ENCODE data around the gene PAFAH1B1.
"Not testable (repeated sequence)": the region's sequence is repeated elsewhere in the genome, so short reads cannot be mapped to it uniquely, and the experiment has no call there.

PAFAH1B1 gene

DNA sequence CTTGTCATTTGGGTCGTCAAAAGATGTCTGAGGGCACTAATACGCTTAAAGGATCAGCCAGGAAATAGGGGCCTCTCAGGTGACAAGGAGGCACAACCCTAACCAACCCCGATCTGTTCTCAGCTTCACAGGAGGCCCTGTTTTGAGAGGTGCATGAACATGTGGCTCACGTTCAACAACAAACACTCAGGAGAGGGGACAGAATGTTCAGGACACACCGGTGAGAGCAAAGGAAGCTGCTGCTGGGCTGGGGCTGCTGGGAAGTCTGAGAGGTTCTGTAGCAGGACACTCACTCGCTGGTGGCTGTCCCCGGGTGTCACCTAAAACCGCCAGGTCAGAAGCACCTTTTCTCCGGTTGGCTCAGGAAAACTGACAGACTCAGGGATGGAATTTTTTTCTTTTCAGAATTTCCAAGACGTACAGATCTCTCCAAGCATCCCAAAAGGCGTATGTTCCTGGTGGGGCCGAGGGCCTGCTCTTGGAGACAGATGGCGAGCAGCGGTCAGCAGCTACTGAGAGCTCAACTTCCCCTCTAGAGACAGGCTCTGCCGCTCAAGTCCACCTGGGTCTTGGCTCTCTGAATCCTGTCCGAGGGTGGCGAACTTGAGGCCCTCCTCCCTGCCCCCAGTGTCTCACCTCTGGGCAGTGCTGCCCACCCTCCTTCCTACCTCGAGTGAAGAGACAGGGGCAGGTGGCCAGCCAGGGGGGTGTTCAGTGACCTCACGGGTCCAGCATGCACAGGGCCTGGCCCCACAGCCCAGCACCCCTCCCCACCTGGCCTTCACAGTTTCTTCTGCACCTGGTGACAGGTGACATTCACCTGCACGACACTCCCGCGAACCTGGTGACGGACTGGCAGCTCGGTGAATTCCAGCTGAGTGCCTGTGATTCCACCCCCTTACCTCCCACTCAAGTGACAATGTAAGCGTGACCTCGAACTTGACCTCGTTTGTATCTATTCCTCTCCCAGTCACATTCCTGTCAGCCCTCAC, 95.2 kb downstream of the PAFAH1B1 start:
- DNase-seq (ENCODE audit: low read depth in 1 of 2, low spot score in 1 of 2) = no peak

DNA sequence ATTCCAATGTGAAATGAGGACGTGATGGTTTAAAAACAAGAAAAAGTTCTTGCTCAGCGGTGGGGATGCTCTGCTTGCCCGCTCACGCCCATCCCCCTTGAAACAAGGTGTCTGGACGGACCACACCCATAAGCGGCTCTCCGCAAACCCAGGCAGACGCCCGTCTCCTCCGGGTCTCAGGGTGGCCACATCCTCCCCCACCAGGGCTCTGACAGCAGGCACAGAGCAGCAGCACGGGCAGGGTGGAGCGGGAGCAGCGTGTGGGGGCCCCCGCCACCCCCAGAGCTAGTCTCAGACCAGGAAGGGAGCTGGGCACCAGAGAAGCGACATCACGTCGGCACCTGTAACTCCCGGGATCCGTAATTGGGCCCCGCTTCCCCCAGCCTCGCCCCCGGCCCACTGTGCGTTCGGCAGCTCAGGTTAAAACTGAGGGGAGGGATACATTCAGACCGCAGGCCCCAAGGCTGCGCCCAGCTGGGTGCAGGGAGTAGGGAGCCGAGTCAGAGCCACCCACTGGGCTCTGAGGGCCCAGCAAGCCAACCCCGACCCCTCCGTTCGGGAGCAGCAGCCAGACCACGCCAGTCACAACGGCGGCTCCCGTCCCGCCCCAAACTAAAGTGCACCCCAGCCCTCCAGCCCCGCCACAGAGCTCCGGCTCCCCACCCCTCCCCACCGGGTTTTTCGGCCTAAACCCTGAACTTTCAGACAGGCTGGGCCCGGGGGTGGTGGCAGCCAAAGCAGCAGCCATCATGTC, 96.1 kb downstream of the PAFAH1B1 start:
- no peak for DNase-seq (ENCODE audit: low read depth in 1 of 2, low spot score in 1 of 2)

GRCh38 chr17:2690165-2691068, 97.0 kb downstream of the PAFAH1B1 start:
- no peak for DNase-seq (ENCODE audit: low read depth in 1 of 2, low spot score in 1 of 2)

- DNase-seq (ENCODE audit: low read depth in 1 of 2, low spot score in 1 of 2) = no peak
Measured at GRCh38 chr17:2691069-2691871, 97.8 kb downstream of the PAFAH1B1 start.

DNA sequence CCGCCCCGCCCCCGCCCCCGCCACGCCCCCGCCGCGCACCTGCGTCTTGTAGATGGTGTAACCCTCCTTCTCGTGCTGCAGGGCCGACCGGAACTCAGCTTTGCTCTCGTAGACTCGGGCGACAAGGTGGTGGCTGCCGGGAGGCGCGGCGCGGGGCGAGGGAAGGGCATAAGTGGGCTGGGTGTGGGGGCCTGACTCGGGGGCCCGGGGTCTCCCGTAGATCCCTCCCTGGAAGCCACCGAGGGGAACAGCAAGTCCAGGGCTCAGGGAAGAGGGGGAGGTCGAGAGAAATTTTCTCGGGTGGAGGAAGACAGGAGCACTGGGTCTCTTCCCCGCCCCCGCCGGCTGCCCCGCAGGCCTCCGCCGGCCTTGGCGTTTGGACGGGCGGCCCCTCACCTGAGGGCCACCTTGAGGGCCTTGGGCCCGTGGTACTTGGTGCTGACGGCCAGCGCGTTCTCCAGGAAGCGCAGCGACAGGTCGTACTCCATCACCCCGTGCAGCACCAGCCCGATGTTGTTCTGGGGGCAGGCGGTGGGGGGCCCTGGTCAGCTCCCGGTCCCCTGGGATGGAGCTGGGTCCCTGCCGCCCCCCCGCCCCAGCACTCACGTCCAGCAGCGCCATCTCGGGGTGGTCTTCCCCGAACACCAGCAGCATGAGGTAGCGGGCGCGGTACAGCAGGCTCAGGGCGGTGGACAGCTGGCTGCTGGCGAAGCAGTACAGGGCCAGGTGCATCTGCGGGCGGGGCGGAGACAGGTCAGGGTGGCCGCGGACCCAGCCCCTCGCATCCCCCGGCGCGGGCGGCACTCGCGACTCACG, 98.7 kb downstream of the PAFAH1B1 start:
- DNase-seq (ENCODE audit: low read depth in 1 of 2, low spot score in 1 of 2) = no peak

DNA sequence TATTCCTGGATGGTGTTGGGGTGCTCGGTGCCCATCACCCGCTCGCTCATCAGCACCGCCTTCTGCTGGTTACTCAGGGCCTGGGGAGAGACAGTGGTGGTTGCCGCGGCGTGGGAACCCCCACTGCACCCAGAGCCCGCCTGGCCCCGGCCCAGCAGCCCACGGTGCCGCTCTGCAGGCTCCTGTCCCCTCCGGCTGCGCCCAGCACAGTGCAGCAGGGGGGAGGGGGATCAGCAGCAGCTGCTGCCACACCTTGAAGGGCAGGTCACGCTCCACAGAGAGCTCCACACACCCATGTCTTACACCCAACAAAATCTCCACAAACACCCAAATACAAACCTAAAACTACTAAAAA, 99.3 kb downstream of the PAFAH1B1 start:
- no peak for DNase-seq (ENCODE audit: low read depth in 1 of 2, low spot score in 1 of 2)

DNA sequence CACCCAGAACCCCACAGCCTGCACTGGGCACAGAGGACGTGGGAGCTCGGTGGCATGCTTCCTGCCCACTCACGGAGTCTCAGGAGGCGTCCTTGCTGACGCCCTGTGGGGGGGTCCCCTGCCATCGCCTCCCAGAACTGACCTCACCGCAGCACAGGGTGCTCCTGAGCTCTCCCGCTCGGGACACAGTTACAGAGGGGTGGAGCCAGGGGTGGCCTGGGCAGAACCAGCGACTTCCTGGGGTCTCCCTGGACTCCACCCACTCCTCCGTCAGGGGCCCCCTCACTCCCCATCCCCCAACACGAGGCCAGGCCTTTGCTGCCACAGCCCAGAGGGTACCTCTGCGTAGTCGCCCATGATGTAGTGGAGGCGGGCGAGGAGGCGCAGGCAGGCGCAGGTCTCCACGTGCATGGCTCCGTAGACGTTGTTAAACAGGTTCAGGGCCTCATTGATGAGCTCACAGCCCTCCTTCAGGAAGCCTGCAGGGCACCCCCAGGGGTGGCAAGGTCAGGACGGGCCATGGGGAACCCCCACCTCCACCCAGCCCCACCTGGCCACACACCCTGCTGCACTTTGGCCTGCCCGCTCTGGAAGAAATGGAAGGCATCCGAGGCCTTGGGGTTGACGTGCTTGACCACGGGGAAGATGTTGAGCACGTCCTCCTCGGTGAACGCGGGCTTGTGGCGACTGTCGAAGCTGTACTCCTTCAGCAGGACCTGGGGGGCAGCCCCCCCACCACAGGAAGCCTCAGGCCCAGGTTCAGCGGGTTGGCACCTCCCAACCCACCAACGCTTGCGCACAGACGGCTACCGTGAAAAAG, 100.3 kb downstream of the PAFAH1B1 start:
- no peak for DNase-seq (ENCODE audit: low read depth in 1 of 2, low spot score in 1 of 2)

GRCh38 chr17:2694381-2695242, 101.2 kb downstream of the PAFAH1B1 start:
- DNase-seq (ENCODE audit: low read depth in 1 of 2, low spot score in 1 of 2) = no peak

- no peak for DNase-seq (ENCODE audit: low read depth in 1 of 2, low spot score in 1 of 2)
Measured at GRCh38 chr17:2695243-2695960, 101.9 kb downstream of the PAFAH1B1 start.

DNA sequence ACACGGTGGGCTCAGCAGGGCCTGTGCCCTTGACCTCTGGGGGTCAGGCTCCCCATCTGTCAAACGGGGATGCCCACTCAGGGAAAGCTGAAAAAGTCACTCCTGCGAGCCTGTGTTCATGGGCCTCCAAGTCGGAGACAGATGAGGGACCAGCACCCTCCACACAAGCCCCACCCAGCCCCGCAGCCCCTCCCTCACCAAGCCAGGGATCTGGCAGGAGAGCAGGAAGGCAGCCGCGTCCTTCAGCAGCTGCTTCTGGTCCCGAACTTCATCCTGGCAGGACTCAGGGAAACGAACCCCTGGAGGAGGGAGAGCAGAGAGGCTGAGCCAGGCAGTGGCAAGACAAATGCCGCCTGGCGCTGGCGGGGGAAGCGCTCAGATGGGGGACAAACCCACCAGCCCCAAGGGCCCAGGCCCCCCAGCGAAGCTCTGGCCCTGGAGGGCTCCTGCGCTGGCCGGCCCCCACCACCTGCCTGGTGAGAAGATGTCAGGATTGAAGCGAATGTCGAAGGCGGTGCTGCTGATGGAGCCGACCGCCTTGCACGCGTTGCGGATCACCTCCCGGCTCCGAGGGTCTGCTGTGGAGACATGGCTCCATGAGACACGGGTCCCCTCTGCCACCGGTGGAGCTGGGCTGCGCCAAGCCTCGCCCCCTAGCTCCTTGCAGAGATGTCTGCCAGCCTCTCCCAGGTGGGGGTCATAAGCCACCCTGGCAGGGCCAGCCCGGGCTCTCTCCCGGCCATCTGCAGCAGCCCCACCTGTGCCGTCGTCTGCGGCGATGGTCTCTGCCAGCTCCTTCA, 102.7 kb downstream of the PAFAH1B1 start:
- no peak for DNase-seq (ENCODE audit: low read depth in 1 of 2, low spot score in 1 of 2)

DNA sequence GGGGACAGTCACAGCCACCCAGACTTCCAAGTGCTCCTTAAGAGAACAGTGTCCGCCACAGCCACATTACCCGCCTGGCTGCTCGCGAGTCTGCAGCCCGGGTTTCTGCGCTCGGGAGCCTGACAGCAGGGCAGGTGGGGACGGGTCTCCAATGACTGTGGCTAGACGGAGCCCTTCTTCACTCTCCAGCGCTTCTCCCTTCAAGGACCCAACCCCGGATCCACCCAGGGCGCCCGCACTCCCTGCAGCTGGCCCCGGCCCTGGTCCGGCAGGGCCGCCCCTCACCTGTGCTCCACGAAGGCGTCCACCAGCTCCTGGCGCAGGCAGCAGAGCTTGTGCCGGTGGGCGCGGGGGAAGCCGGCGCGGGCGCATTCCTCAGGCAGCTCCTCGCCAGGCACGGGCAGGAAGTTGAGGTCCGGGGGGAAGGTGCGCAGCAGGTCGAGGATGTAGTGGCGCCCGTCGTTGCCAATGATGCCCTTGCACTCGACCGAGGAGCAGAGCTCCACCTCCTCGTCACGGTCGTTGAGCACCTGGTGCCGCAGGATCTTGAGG, 104.2 kb downstream of the PAFAH1B1 start:
- no peak for DNase-seq (ENCODE audit: low read depth in 1 of 2, low spot score in 1 of 2)

GRCh38 chr17:2699216-2699805, 105.9 kb downstream of the PAFAH1B1 start:
- DNase-seq (ENCODE audit: low read depth in 1 of 2, low spot score in 1 of 2) = not testable (repeated sequence)

GRCh38 chr17:2700030-2700490, 106.6 kb downstream of the PAFAH1B1 start:
- no peak for DNase-seq (ENCODE audit: low read depth in 1 of 2, low spot score in 1 of 2)

GRCh38 chr17:2700491-2701141, 107.2 kb downstream of the PAFAH1B1 start:
- no peak for DNase-seq (ENCODE audit: low read depth in 1 of 2, low spot score in 1 of 2)
